Activated CD4-positive, alpha-beta T cell treated with anti-CD3 and anti-CD28 coated beads, Interleukin-2, amount 50 U/mL, for 16 hours (primary cell): ENCODE data around the gene TAPBPL.
"Not testable (repeated sequence)": the region's sequence is repeated elsewhere in the genome, so short reads cannot be mapped to it uniquely, and the experiment has no call there.

Experiments
- DNase-seq: peaks from one replicate; pipeline ENCODE4 v3.0.0-alpha.2; 2020

The TAPBPL gene

DNA sequence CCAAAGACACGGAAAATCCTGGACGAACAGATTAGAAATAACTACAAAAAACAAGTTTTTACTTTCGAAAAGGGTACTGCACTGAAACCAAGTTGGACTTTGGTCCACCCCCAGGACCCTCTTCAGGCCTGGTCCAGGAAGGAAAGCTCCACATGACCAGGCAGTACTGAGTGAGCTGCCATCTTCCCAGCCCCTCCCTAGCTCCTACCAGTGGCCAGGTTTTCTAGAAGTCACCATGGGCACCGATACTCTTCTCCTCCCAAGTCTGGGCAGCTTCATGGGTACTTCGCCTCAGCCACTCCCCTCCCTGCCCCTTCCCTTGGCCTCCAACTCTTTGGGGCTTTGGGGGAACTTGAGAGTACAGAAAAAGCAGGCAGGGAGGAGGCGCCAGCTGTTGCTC is 12.0 kb downstream of the TAPBPL start:
- DNase-seq, result no peak

DNA sequence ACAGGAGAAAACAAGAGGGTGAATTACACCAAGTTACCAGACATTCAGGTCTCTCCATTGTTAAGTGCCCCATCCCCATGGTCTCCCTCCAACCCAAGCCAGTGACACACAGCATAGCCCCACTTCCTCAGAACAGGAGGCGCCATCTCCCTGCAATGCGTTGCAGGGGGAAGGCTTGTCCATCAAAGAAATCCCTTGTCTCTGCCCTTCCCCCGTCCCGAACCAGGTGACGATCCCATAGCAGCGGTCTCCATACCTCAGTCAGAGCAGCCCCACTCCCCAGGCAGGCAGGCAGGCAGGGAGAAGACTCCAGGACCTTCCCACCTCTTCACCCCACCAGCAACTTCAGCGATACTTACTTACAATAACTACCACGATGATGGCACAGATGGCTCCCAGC is 12.7 kb downstream of the TAPBPL start:
- no peak for DNase-seq

DNA sequence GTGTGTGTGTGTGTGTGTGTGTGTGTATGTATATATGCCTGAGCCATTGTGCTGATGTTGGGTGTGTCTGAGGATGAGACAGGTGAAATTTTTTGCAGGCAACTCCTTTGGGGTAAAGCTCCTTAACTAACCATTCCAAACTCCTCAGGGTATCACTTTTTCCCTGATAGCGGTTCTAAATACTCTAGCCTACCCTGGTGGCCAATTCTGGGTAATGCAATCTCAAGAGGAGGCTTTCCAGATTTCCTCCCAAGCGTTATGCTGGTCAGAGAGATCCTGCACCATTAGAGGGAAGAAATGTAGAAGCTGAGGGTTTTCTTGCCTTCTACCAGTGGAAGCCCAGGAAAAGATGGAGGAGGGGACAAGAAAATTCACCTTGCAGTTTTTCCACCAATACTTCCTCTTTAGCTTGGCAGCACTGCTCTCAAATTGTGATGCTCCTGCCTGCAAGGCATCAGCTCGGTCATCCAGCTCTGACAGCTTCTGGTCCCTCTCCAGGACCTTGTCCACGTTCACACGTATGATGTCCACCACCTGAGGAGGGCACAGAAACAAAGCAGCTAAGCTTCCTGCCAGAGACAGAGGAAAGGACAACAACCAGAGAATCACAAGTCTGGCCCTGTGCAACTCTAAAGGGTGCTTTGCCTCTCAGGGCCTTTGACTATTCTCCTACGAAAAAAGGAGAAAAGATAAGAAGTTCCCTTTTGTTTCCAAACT is 13.8 kb downstream of the TAPBPL start:
- DNase-seq, result peak; percentile 56

DNA sequence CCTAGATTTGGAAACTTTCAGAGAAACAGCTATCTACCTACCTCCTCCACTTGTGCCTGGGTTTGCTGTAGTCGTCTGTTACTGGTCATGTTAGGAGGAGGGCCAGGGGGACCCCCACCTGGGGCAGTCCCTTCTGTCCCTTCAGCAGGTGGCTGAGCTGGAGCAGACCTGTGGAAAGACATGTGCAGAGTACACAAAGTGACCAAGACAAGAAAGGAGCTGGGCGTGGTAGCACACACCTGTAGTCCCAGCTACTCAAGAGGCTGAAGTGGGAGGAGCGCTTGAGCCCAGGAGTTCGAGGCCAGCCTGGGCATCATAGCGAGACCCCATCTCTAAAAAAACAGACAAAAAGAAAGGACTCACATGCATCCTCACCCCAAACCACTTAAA is 14.3 kb downstream of the TAPBPL start:
- DNase-seq, result no peak

DNA sequence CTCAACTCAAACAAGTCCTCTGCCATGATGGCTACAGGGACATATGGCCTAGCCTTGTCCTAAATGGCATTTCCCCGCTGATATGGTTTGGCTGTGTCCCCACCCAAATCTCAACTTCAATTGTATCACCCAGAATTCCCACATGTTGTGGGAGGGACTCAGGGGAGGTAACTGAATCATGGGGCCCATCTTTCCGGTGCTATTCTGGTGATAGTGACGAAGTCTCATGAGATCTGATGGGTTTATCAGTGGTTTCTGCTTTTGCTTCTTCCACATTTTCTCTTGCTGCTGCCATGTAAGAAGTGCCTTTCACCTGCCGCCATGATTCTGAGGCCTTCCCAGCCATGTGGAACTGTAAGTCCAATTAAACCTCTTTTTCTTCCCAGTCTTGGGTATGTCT is 14.9 kb downstream of the TAPBPL start:
- DNase-seq, result not testable (repeated sequence)

DNA sequence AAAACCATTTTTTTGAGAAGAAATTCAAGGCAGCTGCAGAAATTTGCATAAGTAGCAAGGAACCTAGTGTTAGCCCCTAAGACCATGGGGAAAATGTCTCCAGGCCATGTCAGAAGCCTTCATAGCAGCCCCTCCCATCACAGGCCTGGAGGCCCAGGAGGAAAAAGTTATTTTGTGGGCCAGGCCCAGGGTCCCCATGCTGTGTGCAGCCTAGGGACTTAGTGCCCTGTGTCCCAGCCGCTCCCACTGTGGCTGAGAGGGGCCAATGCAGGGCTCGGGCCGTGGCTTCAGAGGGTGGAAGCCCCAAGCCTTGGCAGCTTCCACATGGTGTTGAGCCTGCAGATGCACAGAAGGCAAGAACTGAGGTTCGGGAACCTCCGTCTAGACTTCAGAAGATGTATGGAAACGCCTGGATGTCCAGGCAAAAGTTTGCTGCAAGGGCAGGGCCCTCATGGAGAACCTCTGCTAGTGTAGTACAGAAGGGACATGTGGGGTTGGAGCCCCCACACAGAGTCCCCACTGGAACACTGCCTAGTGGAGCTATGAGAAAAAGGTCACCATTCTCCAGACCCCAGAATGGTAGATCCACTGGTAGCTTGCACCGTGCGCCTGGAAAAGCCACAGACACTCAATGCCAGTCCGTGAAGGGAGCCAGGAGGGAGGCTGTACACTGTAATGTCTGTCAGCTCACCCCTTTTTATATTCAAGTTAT is 15.9 kb downstream of the TAPBPL start:
- DNase-seq, result not testable (repeated sequence)

DNA sequence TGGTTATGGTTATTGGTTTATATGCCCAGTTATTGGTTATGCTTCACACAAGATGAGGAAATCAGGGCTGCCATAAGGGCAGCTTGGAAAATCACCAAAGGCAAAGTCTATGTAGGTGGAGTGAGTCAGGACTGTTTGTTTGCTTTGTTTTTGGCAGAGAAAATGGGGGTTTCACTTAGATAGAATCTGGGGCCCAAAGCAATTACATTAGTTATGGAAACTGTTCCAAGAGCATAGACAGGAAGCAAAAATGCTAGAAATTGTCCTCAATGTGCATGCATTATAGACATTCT is 16.4 kb downstream of the TAPBPL start:
- DNase-seq, result no peak

DNA sequence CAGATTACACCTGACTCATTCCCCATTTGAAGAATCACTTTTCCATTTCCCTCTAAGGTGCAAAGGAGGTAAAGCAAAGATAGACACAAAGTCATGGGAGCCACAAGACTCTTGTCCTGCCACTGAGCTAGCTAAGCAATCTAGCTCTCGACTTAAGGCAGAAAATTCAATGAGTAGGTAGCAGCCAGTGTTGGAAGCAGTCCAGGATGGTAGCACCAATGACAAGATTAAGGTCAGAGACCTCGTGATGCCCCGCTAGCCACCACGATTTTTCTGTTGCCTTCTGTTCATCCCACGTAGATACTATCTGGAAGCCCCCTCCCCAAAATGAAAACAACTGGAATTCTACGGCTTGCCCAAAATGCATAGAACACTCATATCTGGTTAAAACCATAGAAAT is 17.2 kb downstream of the TAPBPL start:
- no peak for DNase-seq

DNA sequence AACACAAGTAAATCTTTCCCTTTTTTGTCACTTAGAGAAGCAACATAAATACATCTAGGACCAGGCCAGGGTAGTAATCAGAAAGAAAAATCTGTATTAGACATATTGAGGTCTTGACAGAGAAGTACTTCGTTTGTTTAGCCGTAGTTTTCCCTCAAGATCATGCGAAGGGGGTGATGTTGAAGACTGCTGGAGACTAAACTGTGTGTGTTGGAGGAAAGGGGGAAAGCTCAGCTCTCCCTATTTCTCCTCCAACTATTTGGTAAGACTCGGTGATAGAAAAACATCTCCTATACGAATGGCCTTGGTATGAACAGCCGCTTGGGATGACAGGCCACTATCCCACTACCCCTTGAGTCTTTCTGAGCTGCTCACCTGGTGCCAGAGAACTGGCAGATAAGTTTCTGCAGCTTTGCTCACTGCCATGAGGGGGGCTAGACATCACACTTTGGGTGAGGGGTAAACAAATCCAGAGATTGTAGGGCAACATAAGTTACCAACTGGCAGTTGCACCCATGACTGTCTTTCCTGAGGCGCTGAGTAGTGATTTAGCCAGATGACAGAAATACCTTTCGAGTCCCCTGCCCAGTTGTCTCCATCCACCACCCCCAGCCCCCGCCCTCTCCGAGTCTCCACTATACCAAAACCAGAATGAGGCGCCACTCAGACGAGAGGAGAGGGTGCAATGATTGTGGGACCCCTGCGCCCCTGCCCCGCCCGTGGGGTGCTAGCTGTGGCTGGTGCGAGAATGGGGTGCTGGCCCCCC is 17.9 kb downstream of the TAPBPL start:
- DNase-seq, result no peak

DNA sequence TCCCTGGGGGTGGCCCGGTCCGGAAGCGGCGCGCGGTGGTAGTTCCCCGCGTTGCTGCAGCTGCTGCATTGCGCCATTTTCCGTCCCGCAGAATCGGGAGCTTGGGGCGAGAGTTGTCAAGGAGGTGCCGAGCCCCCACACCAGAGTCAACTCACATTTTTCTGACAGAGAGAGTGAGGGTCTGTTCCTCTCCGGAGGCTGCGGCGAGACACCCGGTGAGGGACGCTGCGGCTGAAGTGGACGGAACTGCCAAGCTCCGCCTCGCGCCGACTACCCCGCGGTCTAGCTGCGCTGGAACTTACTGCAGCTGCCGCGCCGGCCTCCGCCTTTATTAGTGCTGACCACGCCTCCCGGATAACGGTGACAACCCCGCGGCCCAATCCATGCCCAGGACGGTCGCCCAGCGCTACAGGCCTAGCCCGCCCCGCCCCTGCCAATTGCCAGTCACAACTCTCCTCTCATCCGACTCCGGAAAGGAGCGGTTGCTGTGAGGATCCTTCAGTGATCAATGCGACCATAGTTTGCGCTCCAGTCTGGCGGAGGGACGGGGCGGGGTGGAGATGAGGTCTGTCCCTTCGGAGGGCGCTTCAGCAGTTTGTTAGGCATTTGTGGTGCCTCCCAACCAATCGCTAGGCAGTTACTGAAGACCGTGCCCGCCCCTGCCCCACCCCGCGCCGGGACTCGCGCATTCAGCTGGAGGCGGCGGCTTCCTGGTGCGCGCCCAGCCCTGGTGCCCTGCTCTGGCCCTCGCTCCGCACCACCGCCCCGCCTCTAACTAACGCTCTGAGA is 18.7 kb downstream of the TAPBPL start, which contains the start of gene VAMP1:
Gene VAMP1, minus strand, starts transcription at position 303 of the 789 bp plus-strand sequence. Its CDS starts 146 bp downstream, at position 157.
- DNase-seq, result peak; percentile 99

DNA sequence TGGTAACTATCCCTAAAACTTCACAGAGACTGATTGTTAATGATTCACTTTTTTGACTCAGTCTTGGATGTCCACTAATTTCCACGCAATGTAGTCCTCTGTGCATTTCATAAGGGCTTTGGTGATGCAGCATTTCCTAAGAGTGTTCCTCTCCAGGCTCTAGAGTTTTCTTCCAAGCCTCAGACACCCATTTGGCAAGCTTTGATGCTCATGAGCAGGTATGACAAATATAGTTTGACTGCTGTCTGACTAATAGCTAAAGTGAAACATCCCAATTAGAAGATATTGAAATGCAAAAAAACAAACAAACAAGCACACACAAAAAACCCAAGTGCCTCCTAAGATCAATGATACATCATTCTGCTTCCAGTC is 20.1 kb downstream of the TAPBPL start:
- no peak for DNase-seq

DNA sequence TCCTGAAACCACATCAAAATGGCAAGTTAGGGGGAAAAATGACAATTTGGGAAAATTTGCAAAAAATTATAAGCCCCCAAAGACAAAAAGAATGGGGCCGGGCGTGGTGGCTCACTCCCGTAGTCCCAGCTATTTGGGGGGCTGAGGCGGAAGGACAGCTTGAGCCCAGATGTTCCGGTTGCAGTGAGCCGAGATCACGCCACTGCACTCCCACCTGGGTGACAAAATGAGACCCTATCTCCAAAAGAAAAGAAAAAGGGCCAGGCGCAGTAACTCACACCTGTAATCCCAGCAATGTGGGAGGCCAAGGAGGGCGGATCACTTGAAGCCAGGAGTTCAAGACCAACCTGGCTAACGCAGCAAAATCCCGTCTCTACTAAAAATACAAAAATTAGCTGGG is 20.6 kb downstream of the TAPBPL start:
- DNase-seq, result no peak

DNA sequence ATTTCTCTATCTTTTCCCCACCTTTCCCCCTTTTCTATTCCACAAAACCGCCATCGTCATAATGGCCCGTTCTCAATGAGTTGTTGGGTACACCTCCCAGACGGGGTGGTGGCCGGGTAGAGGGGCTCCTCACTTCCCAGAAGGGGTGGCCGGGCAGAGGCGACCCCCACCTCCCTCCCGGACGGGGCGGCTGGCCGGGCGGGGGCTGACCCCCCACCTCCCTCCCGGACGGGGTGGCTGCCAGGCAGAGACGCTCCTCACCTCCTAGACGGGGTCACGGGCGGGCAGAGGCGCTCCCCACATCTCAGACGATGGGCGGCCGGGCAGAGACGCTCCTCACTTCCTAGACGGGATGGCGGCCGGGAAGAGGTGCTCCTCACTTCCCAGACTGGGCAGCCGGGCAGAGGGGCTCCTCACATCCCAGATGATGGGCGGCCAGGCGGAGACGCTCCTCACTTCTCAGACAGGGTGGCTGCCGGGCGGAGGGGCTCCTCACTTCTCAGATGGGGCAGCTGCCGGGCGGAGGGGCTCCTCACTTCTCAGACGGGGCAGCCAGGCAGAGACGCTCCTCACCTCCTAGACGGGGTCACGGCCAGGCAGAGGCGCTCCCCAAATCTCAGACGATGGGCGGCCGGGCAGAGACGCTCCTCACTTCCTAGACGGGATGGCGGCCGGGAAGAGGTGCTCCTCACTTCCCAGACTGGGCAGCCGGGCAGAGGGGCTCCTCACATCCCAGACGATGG is 23.6 kb downstream of the TAPBPL start:
- not testable (repeated sequence) for DNase-seq

DNA sequence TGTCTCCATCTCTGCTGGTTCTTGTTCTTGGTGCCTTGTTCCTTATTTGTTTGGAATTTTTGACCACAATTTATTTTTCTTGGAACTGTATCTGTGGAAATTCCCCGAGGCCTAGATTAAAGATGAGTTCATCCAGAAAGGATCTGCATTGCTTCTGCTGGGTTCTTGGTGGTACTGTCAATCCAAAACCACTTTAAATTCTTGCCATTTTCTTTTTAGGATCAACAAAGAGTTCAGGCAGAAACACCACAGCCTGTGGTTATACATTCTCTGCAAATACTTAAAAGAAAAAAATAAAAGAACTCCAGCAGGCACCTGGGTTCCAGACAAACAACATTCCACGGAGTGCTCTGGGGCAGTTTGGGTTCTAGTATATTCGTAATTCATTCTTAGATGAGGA is 24.6 kb downstream of the TAPBPL start:
- DNase-seq, result no peak

DNA sequence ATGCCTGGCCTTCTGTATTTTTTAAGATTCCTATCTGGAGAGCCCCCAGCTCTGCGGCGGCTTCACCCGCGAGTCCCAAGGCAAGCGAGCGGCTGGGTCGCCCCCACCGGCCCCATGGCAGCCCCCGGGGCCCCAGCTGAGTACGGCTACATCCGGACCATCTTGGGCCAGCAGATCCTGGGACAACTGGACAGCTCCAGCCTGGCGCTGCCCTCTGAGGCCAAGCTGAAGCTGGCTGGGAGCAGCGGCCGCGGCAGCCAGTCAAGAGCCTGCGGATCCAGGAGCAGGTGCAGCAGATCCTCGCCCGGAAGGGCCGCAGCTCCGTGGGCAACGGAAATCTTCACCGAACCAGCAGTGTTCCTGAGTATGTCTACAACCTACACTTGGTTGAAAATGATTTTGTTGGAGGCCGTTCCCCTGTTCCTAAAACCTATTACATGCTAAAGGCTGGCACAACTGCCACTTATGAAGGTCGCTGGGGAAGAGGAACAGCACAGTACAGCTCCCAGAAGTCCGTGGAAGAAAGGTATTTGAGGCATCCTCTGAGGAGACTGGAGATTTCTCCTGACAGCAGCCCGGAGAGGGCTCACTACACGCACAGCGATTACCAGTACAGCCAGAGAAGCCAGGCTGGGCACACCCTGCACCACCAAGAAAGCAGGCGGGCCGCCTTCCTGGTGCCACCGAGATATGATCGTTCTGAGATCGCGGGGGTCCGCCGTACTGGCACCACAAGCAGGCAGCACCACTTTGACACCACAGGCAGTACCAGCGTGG is 25.9 kb downstream of the TAPBPL start:
- DNase-seq, result not testable (repeated sequence)

DNA sequence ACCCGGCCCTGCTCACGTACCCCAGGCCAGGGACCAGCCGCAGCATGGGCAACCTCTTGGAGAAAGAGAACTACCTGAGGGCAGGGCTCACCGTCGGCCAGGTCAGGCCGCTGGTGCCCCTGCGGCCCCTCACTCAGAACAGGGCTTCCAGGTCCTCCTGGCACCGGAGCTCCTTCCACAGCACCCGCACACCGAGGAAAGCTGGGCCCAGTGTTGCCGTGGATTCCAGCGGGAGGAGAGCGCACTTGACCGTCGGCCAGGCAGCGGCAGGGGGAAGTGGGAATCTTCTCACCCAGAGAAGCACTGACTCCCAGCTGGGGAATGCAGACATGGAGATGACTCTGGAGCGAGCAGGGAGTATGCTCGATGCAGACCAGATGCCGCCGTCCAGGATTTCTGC is 26.6 kb downstream of the TAPBPL start:
- DNase-seq, result no peak

DNA sequence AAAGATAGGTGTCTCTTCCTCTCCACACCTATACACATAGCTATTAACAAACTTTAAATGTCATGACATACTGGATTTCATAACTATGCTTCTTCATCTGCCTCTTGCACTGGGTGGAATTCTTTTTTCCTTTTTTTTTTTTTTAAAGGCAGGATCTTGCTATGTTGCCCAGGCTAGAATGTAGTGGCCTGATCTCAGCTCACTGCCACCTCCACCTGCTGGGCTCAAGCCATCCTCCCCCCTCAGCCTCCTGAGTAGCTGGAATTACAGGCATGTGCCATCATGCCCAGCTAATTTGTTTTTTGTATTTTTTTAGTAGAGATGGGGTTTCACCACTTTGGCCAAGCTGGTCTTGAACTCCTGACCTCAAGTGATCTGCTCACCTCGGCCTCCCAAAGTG is 36.4 kb downstream of the TAPBPL start:
- no peak for DNase-seq

DNA sequence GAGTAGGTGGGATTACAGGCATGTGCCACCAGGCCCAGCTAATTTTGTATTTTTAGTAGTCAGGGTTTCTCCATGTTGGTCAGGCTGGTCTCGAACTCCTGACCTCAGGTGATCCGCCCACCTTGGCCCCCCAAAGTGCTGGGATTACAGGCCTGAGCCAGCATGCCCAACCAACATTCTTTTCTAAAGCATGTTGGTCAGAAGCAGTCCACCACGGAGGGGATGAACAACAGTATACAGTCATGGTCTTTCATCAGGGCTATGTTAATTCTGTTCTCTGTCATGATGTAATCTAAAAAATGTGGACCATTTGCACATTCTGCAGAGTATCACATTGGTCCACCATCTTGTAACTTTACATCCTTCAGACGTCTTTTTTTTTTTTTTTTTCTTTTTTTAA is 37.6 kb downstream of the TAPBPL start:
- no peak for DNase-seq

DNA sequence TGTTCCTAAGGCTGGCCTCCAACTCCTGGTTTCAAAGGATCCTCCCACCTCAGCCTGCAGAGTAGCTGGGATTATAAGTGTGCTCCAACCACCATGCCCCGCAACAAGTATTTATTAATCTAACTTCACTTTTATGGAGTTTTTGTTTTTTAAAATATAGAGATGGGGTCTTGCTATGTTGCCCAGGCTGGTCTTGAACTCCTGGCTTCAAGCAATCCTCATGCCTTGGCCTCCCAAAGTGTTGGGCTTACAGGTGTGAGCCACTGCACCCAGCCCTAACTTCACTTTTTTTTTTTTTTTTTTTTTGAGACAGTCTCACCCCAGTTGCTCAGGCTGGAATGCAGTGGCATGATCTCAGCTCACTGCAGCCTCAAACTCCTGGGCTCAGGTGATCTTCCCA is 38.8 kb downstream of the TAPBPL start:
- not testable (repeated sequence) for DNase-seq

DNA sequence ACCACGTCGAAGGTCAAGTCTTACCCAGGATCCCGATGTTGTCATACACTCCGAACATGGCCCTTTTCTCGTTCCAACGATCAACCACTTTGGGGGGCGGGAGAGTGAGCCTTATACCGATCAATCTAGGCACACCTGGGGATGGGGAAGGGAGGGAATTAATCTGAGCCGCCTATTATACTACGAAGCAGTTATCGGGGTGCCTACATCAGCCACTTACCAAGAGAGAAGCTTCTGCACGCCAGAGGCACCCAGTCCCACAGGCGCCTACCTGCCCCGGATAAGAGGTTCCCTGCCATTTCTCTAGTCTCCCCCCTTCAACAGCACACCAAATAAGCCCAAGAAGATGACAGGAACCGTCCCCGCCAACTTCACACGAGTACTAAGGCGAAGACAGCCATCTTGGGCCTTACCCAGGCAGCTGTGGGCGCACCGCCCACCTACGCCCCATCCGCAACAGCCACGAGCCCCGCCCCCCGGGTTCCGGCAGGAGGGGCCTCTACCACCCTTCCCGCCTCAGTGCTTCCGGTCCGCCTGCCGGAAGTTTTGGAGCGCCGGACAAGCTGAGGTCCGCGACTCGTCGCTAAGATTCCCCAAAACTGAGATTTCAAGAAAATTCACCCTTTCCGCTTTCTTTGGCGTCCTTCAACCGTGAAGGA is 41.1 kb downstream of the TAPBPL start, which contains the start of gene MRPL51:
Gene MRPL51, minus strand, starts transcription at position 425 of the 659 bp plus-strand sequence. Its CDS starts 126 bp downstream, at position 299.
- DNase-seq, result peak; percentile 96
